ENCODE results near the gene SMARCD3.

SMARCD3 gene

DNA sequence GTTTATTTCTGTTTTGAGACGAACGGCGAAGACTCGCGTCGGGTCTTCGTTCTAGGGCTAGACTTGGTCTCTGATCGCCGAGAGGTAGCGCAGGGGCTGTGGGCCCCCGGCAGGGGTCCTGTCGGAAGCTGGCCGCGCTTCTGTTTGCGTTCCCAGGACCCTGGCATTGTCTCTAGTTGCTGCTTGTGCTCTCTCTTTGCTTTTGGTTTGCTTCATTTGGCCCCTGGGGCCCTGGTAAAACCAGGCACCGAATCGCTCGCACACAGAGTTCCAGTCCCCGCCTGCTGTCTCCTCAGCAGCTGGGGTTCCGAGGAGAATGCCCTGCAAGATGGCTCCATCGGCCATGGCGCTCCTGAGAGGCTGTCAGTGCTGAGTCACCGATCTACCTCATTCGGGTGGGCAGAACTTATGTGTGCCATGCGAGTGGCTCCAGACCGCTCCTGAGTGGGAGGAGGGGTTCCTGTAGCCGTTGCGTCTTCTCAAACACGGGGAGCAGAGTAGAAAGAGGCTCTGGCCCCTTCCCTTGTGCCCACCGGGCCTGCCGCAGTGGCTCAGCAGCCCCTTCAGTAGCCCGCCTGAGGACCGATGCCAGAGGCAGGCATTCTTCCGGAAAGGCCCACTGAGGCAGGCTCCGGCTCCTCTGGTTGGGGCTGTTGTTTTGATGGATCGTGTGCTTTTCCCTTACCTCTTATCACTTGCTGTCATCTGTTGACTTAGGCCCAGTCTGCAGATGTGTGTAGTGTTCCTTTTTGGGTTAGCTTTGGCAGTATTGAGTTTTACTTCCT lies 15.4 kb downstream of the SMARCD3 start:
- H3K9me3 ChIP-seq (ENCODE audit: low read length): no peaks in the 10 kb centered on the region
- peaks cover 26% of the 10 kb centered on the region for H3K36me3 ChIP-seq (ENCODE audit: insufficient read depth, low read length)
- peaks cover 23% of the 10 kb centered on the region for H3K4me1 ChIP-seq (ENCODE audit: insufficient read depth, low read length)
- H3K4me3 ChIP-seq (ENCODE audit: low read length): peak overlapping the region; percentile 64
- no peak overlapping the region for H2AFZ ChIP-seq (ENCODE audit: low read depth, low read length)
- no peaks in the 10 kb centered on the region for H3K27me3 ChIP-seq (ENCODE audit: insufficient read depth, low read length)

DNA sequence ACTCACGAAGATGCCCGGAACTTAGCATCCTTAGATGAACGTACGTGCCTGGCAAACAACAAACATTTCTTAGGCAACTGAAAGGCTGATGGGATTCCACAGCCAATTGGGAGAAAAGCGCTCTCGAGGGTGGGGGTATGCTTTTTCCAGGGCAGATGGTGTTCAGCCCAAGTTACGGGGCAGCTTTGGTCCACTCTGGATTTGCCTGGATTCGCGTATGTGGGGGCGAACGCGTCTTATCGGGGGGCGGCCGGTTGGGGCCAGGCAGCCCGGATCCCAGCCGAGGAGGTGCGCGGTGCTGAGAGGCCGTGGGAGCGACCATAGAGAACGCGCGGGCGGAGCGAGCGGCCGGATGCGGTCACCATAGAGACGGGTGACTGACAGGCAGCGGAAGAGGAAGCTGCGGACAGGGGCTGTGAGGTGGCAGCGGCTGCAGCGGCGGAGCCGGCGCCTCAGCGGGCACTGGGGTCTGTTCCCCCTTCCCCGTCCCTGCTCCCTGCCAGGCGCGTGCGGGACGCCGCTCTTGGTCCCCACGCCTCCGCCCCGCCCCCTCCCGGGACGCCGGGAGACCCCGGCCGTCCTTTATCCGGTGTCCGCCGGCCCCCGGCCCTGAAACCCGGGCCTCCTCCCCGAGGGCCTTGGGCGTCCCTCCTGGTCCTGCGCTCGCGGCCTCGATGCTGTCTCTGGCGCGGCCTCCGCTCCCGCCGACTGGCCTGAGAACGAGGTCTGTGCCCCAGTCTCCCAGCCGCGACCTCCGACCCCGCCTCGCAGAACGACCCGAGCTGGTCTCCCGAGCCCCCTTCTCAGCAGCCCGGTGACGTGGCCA lies 16.2 kb downstream of the SMARCD3 start, which contains the start of gene CHPF2:
Gene CHPF2, plus strand, starts transcription at position 393 of the 826 bp plus-strand sequence. CDS start 1,529 bp downstream, outside the sequence.
- Histone ChIP-seq H3K36me3 (ENCODE audit: insufficient read depth, low read length) (peaks cover 19% of the 10 kb centered on the region), H3K27me3 (ENCODE audit: insufficient read depth, low read length) (no peaks in the 10 kb centered on the region), H3K9me3 (ENCODE audit: low read length) (no peaks in the 10 kb centered on the region), H3K4me3 (ENCODE audit: low read length) (peak within 1 kb of the TSS; percentile 64), H3K4me1 (ENCODE audit: insufficient read depth, low read length) (peaks cover 27% of the 10 kb centered on the region), H2AFZ (ENCODE audit: low read depth, low read length) (peak within 1 kb of the TSS; percentile 35)

DNA sequence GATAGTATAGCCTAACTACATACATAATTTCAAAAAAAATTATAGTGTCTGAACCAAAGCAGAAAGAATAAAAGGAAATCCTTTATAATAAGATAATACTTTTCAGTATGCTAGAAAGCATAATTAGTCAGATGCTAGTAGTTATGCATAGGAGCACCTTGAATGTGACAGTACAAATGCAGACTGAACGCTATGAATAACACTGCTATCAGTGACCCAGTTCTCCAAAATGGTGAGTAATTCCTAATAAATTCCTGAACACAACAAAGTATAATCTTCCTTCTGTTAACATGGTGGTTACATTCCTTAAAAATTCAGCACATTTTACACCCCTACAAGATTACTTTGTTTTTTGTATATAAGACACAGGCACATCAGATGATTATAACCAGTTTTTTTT lies 17.4 kb downstream of the SMARCD3 start:
- Histone ChIP-seq H3K27me3 (ENCODE audit: insufficient read depth, low read length) (no peaks in the 10 kb centered on the region), H3K4me3 (ENCODE audit: low read length) (no peak overlapping the region), H3K36me3 (ENCODE audit: insufficient read depth, low read length) (peaks cover 9% of the 10 kb centered on the region), H2AFZ (ENCODE audit: low read depth, low read length) (no peak overlapping the region), H3K9me3 (ENCODE audit: low read length) (no peaks in the 10 kb centered on the region), H3K4me1 (ENCODE audit: insufficient read depth, low read length) (peaks cover 31% of the 10 kb centered on the region)

DNA sequence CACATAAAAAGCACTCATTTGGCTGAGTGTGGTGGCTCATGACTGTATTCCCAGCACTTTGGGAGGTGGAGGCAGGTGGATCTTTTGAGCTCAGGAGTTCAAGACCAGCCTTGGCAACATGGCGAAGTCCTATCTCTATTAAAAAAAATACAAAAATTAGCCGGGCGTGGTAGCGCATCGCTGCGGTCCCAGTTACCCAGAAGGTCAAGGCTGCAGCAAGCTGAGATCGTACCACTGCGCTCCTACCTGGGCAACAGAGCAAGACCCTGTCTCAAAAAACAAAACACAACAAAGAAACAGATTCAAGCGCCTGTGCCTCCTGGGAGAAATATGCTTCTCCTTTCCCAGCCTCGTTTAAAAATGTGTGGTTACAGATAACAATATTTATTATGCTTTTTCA lies 19.2 kb downstream of the SMARCD3 start:
- peaks cover 12% of the 10 kb centered on the region for H3K36me3 ChIP-seq (ENCODE audit: insufficient read depth, low read length)
- H2AFZ ChIP-seq (ENCODE audit: low read depth, low read length): no peak overlapping the region
- peaks cover 39% of the 10 kb centered on the region for H3K4me1 ChIP-seq (ENCODE audit: insufficient read depth, low read length)
- no peak overlapping the region for H3K4me3 ChIP-seq (ENCODE audit: low read length)
- H3K9me3 ChIP-seq (ENCODE audit: low read length): no peaks in the 10 kb centered on the region
- no peaks in the 10 kb centered on the region for H3K27me3 ChIP-seq (ENCODE audit: insufficient read depth, low read length)

DNA sequence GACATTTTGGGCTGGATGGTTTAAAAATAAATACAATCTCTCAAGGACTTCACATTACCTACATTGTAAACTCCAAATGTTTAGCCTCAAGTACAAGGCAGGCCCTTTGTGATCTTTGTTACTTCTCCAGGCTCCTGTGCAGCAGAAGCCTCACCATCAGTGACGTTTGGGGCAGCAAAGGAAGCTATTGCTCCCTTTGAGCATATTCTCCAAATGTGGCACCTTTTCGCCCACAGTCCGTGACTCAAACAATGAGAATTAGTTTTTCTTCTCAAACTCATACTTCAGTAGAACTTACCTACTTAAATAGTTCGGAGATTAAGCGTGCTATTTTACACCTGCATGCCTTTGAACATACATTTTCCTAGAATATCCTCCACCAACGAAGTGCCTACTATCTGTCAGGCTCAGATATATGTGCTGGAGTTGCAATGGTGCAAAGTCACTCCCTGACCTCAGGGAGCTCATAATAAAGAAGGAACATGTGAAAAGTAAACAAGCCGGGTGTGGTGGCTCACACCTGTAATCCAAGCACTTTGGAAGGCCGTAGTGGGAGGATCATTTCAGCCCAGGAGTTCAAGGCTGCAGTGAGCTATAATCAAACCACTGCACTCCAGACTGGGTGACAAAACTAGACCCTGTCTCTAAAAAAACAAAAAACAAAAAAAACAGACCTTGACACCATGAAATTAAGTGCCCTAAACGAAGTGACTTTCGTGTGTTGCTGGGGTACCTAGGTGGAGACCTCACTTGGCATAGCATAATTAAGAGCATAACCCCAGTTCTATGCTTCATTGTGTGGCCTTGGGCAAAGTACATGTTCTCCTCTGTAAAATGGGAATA lies 20.2 kb downstream of the SMARCD3 start:
- no peaks in the 10 kb centered on the region for H3K27me3 ChIP-seq (ENCODE audit: insufficient read depth, low read length)
- H3K4me1 ChIP-seq (ENCODE audit: insufficient read depth, low read length): peaks cover 31% of the 10 kb centered on the region
- H3K4me3 ChIP-seq (ENCODE audit: low read length): peak overlapping the region; percentile 87
- peaks cover 22% of the 10 kb centered on the region for H3K36me3 ChIP-seq (ENCODE audit: insufficient read depth, low read length)
- H2AFZ ChIP-seq (ENCODE audit: low read depth, low read length): peak overlapping the region; percentile 38
- no peaks in the 10 kb centered on the region for H3K9me3 ChIP-seq (ENCODE audit: low read length)

DNA sequence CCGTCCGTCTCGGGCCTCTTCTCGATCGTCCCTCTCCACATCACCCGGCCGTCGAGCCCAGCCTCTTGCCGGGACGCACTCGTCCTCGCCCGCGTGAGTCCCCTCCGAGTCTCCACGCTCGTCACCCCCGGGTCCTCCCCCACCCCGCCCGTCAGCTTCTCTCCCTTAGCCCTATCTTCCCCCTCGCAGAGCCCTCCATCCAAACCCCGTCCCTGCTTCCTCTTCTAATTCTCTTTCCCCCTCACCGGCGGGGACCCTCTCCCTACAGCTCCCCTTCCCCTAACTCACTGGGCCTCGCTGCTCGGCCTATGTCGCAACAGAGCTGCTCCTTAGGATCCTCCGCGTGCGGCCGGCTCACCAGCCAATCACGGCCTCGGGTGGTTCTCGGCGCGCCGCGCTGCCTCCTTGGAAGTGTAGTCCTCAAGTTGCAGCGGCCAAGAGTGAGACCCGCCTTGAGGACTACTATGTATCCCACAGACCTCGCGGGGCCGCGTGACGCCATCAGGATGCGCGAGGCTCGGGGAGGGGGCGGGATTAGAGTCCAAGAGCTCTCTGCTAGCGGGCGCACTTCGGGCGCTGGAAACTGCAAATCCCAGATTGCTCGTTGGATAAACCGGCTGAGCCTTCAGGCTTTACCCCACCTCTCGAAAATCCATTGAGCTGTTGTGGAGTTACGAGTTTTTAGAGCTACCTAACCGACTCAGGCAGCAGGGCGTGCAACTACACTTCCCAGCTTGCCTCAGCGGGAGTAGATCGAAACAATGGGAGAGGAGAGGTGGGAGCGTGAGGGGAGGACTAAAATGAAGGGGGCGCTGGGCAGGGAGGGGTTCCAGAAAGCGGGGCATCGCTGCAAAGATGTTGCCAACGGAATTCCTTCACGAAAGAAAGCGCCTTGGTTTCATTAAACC lies 21.4 kb downstream of the SMARCD3 start, which contains the start of gene ABCF2:
Gene ABCF2, minus strand, starts transcription at position 331 of the 908 bp plus-strand sequence. CDS start 747 bp downstream, outside the sequence.
- peak within 1 kb of the TSS; percentile 38 for H2AFZ ChIP-seq (ENCODE audit: low read depth, low read length)
- peaks cover 32% of the 10 kb centered on the region for H3K36me3 ChIP-seq (ENCODE audit: insufficient read depth, low read length)
- H3K4me3 ChIP-seq (ENCODE audit: low read length): peak within 1 kb of the TSS; percentile 87
- H3K9me3 ChIP-seq (ENCODE audit: low read length): no peaks in the 10 kb centered on the region
- peaks cover 26% of the 10 kb centered on the region for H3K4me1 ChIP-seq (ENCODE audit: insufficient read depth, low read length)
- no peaks in the 10 kb centered on the region for H3K27me3 ChIP-seq (ENCODE audit: insufficient read depth, low read length)

DNA sequence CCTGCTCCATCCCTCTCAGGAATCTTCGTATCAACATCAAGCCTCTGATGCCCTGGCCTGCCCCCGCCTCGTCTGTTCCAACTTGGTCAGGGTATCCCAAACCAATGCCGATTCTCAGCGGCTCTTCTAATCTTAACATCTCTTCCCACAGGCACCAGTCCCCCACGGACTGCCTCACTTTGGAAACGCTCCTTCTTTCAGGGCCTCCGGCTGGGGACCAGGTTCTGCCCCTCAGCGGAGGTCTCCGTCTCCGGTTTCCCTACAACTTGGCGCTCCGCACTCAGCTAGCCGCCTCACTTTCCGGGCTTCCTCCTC lies 22.0 kb downstream of the SMARCD3 start:
- Histone ChIP-seq H3K36me3 (ENCODE audit: insufficient read depth, low read length) (peaks cover 37% of the 10 kb centered on the region), H3K9me3 (ENCODE audit: low read length) (no peaks in the 10 kb centered on the region), H3K4me3 (ENCODE audit: low read length) (peak overlapping the region; percentile 87), H3K4me1 (ENCODE audit: insufficient read depth, low read length) (peaks cover 21% of the 10 kb centered on the region), H2AFZ (ENCODE audit: low read depth, low read length) (no peak overlapping the region), H3K27me3 (ENCODE audit: insufficient read depth, low read length) (no peaks in the 10 kb centered on the region)

DNA sequence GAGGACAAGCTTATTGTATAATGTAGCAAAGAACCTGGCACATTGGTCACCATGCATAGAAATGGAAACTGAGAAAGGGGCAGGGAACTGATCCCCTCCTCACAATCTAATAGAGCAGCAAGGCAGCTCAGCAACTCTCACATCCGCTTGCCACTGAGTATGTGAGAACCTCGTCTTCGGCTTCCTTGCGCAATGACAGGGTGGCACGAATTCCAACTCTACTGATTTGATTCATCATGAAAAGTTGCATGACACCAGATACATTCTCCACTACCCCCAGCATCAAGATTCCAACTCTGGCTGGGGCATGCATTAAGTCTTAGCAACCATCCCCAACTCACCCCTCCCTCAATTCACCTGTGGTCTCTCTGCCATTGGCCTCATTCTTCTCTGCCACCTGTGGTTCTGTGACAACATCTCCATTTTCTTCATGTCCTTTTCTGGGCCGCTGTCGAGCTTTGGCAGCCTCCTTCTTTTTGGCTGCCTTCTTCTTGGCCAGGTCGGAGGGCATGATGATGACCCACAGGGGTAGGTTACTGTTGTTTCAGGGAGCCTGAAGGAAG lies 22.5 kb downstream of the SMARCD3 start:
- Histone ChIP-seq H3K36me3 (ENCODE audit: insufficient read depth, low read length) (peaks cover 40% of the 10 kb centered on the region), H3K4me1 (ENCODE audit: insufficient read depth, low read length) (peaks cover 19% of the 10 kb centered on the region), H3K27me3 (ENCODE audit: insufficient read depth, low read length) (no peaks in the 10 kb centered on the region), H3K9me3 (ENCODE audit: low read length) (no peaks in the 10 kb centered on the region), H2AFZ (ENCODE audit: low read depth, low read length) (no peak overlapping the region), H3K4me3 (ENCODE audit: low read length) (peak overlapping the region; percentile 87)

DNA sequence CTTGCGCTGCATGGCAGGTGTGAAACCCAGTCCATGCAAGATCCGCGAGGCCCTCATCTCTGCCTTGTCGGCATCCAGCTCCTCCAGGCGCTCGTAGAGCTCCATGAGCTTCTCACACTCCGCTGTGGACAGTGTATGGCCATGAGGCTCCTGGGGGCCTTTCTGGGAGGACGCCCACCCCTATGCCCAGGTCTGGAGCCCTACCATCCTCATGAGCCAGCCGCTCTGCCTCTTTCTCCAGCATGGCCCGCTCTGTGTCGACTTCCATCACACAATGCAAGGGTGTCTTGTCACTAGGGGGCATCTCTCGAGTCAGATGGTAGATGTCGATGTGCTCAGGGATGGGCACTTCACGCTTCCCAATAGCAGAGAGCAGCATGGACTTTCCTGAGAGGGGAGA lies 24.8 kb downstream of the SMARCD3 start:
- Histone ChIP-seq H3K9me3 (ENCODE audit: low read length) (no peaks in the 10 kb centered on the region), H3K27me3 (ENCODE audit: insufficient read depth, low read length) (no peaks in the 10 kb centered on the region), H3K4me1 (ENCODE audit: insufficient read depth, low read length) (peaks cover 19% of the 10 kb centered on the region), H3K36me3 (ENCODE audit: insufficient read depth, low read length) (peaks cover 57% of the 10 kb centered on the region), H2AFZ (ENCODE audit: low read depth, low read length) (no peak overlapping the region), H3K4me3 (ENCODE audit: low read length) (no peak overlapping the region)

DNA sequence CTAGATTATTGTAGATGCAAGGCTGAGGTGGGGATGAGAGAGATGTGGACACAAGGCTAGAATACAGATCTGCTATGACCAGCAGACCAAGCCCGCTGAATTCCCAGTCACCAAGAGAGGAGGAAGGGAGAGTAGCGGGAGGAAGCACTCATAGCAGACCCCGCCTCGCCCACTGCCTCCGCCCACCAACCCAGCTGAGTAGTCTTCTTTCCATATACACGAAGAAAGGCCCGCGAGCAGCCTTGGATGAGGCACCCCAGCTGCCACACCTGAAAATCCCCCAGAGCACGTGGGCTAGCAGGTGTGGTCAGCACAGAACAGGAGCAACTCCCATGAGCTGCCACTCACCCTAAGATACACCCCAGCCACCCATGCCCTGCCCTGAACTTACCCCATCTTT lies 30.3 kb downstream of the SMARCD3 start:
- peaks cover 89% of the 10 kb centered on the region for H3K36me3 ChIP-seq (ENCODE audit: insufficient read depth, low read length)
- H3K27me3 ChIP-seq (ENCODE audit: insufficient read depth, low read length): no peaks in the 10 kb centered on the region
- H3K9me3 ChIP-seq (ENCODE audit: low read length): no peaks in the 10 kb centered on the region
- no peak overlapping the region for H2AFZ ChIP-seq (ENCODE audit: low read depth, low read length)
- H3K4me3 ChIP-seq (ENCODE audit: low read length): no peak overlapping the region
- H3K4me1 ChIP-seq (ENCODE audit: insufficient read depth, low read length): no peaks in the 10 kb centered on the region

DNA sequence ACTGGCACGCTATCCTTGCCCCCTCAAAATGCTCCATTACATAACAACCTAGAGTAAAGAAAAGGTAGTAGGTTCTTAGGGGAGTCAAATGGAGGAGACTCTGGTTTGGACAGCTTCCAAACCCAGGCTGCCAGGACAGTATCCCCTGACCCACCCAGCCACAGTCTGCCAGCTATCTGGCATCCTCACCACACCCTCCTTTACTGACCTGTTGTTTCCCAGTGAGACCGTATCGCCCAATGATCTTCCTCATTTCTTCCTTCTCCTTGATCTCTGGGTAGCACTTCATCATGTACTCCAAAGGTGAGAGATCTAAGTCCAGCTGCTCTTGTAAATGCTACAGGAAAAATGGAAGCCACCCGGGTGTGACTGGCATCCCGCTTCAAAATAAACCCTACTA lies 33.1 kb downstream of the SMARCD3 start:
- H3K9me3 ChIP-seq (ENCODE audit: low read length): no peaks in the 10 kb centered on the region
- H2AFZ ChIP-seq (ENCODE audit: low read depth, low read length): no peak overlapping the region
- H3K36me3 ChIP-seq (ENCODE audit: insufficient read depth, low read length): peaks cover 75% of the 10 kb centered on the region
- no peak overlapping the region for H3K4me3 ChIP-seq (ENCODE audit: low read length)
- no peaks in the 10 kb centered on the region for H3K27me3 ChIP-seq (ENCODE audit: insufficient read depth, low read length)
- no peaks in the 10 kb centered on the region for H3K4me1 ChIP-seq (ENCODE audit: insufficient read depth, low read length)

DNA sequence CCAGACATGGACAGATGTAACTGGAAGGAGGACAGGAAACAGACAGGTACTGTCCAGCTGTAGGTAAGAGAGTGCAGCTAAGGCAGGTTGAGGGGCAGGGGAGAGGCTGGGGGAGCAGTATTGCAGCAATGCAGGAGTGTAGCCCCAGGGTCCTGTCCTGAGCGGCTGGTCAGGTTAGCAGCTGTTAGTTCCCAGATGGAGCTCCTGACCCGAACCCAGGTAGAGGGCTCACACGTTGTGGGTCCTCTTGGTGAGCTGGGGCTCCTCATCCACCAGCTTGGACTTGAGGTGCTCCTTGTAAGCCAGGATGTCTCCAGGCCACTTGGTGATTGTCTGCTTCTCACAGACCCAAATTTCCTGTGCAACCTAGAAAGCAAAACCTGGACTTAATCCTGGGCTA lies 34.7 kb downstream of the SMARCD3 start:
- Histone ChIP-seq H3K4me1 (ENCODE audit: insufficient read depth, low read length) (no peaks in the 10 kb centered on the region), H3K36me3 (ENCODE audit: insufficient read depth, low read length) (peaks cover 64% of the 10 kb centered on the region), H3K4me3 (ENCODE audit: low read length) (no peak overlapping the region), H3K9me3 (ENCODE audit: low read length) (no peaks in the 10 kb centered on the region), H3K27me3 (ENCODE audit: insufficient read depth, low read length) (no peaks in the 10 kb centered on the region), H2AFZ (ENCODE audit: low read depth, low read length) (no peak overlapping the region)

Measured in neuron (in vitro differentiated cells).